Measurements from ENCODE around the gene VILL. TPM values are rescaled to one million over a fixed set of nuclear protein-coding genes. Genes with fewer than 3 reads are reported as not detected.

Gene VILL
- polyA plus RNA-seq, 1 of the 3 experiments (the other 2 are of a cell fraction): 8.8 TPM

GRCh38 chr3:37942646-37943045 is 47.9 kb upstream of the VILL start:
- no peaks in the 10 kb centered on the region for H4K20me1 ChIP-seq (ENCODE audit: insufficient read depth)
- H3K27me3 ChIP-seq (ENCODE audit: insufficient read depth): no peaks in the 10 kb centered on the region
- H3K9me3 ChIP-seq: no peaks in the 10 kb centered on the region
- H3K36me3 ChIP-seq (replicated peaks in 1 of 2; ENCODE audit: control insufficient read depth in 1 of 2, insufficient read depth in 2 of 2, low read length in 1 of 2): no peaks in the 10 kb centered on the region
- POLR2A ChIA-PET: no interaction called here
- peaks cover 25 to 34% of the 10 kb centered on the region in 2 experiments for H3K4me1 ChIP-seq (ENCODE audit: control insufficient read depth in 1 of 2, insufficient read depth in 2 of 2, low read depth in 1 of 2, low read length in 1 of 2)
- no peaks in the 10 kb centered on the region; the same call in none of the 2 replicates for H3K79me2 ChIP-seq (ENCODE audit: insufficient read depth)
- no peak for DNase-seq
- no peak overlapping the region for H3K4me3 ChIP-seq (ENCODE audit: low read depth in 2 of 2, low read length in 1 of 2)
- WGBS (ENCODE audit: low lambda C conversion rate): 97% methylated on average over 2 of the region's 2 CpGs
- no peak for TF ChIP-seq EZH2phosphoT487 (IDR thresholded peaks at IDR 0.05; ENCODE audit: borderline replicate concordance, low read depth)
- no peak for TF ChIP-seq YY1 (IDR thresholded peaks at IDR 0.05; ENCODE audit: low read depth)
- TF ChIP-seq TCF12 (IDR thresholded peaks at IDR 0.05): no peak
- TF ChIP-seq RCOR1 (IDR thresholded peaks at IDR 0.05; ENCODE audit: low read length): no peak
- TF ChIP-seq ELF1 (IDR thresholded peaks at IDR 0.05): no peak
- no peak for TF ChIP-seq USF2 (IDR thresholded peaks at IDR 0.05; ENCODE audit: borderline replicate concordance, low read depth, low read length)
- TF ChIP-seq TEAD4 (IDR thresholded peaks at IDR 0.05; ENCODE audit: borderline replicate concordance, insufficient read depth): no peak
- no peak for TF ChIP-seq EP300 (IDR thresholded peaks at IDR 0.05; ENCODE audit: borderline replicate concordance in 1 of 2, low read depth in 1 of 2, low read length in 1 of 2)
- no peak for TF ChIP-seq MEF2A (IDR thresholded peaks at IDR 0.05; ENCODE audit: borderline replicate concordance, low read depth)
- TF ChIP-seq FOXM1 (IDR thresholded peaks at IDR 0.05; ENCODE audit: low read depth): no peak
- TF ChIP-seq, protein P1, sequence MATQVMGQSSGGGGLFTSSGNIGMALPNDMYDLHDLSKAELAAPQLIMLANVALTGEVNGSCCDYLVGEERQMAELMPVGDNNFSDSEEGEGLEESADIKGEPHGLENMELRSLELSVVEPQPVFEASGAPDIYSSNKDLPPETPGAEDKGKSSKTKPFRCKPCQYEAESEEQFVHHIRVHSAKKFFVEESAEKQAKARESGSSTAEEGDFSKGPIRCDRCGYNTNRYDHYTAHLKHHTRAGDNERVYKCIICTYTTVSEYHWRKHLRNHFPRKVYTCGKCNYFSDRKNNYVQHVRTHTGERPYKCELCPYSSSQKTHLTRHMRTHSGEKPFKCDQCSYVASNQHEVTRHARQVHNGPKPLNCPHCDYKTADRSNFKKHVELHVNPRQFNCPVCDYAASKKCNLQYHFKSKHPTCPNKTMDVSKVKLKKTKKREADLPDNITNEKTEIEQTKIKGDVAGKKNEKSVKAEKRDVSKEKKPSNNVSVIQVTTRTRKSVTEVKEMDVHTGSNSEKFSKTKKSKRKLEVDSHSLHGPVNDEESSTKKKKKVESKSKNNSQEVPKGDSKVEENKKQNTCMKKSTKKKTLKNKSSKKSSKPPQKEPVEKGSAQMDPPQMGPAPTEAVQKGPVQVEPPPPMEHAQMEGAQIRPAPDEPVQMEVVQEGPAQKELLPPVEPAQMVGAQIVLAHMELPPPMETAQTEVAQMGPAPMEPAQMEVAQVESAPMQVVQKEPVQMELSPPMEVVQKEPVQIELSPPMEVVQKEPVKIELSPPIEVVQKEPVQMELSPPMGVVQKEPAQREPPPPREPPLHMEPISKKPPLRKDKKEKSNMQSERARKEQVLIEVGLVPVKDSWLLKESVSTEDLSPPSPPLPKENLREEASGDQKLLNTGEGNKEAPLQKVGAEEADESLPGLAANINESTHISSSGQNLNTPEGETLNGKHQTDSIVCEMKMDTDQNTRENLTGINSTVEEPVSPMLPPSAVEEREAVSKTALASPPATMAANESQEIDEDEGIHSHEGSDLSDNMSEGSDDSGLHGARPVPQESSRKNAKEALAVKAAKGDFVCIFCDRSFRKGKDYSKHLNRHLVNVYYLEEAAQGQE (IDR thresholded peaks at IDR 0.05; ENCODE audit: low read depth, low read length): no peak
- H3K4me2 ChIP-seq: no peak overlapping the region
- CTCF ChIA-PET: interaction anchor here (1.2 kb wide), 1 partner anchor 32 kb away, joined by 3 read pairs; no protein-coding TSS in a partner anchor
- H3K27ac ChIP-seq (ENCODE audit: low read depth in 2 of 2, low read length in 1 of 2): no peak overlapping the region
- no peaks in the 10 kb centered on the region for H3K9me2 ChIP-seq
- no peak overlapping the region for H2AFZ ChIP-seq (ENCODE audit: low read depth)
- no peak overlapping the region for H3K9ac ChIP-seq
- peaks cover 14% of the 10 kb centered on the region for H3F3A ChIP-seq (replicated peaks; ENCODE audit: insufficient read depth)

GRCh38 chr3:37943126-37943525 is 47.5 kb upstream of the VILL start:
- TF ChIP-seq, protein P1 (IDR thresholded peaks at IDR 0.05; ENCODE audit: low read depth, low read length): no peak
- TF ChIP-seq USF2 (IDR thresholded peaks at IDR 0.05; ENCODE audit: borderline replicate concordance, low read depth, low read length) (no peak), ELF1 (IDR thresholded peaks at IDR 0.05) (no peak), RCOR1 (IDR thresholded peaks at IDR 0.05; ENCODE audit: low read length) (no peak), TEAD4 (IDR thresholded peaks at IDR 0.05; ENCODE audit: borderline replicate concordance, insufficient read depth) (no peak), SIN3A (IDR thresholded peaks at IDR 0.05; ENCODE audit: borderline replicate concordance, low read depth, low read length) (no peak)
- Histone ChIP-seq H3K4me2 (no peak overlapping the region), H3K9ac (no peak overlapping the region), H3K27ac (ENCODE audit: low read depth in 2 of 2, low read length in 1 of 2) (no peak overlapping the region), H3K9me3 (no peaks in the 10 kb centered on the region), H3K79me2 (ENCODE audit: insufficient read depth) (peaks cover 3% of the 10 kb centered on the region), H3K4me1 (ENCODE audit: control insufficient read depth in 1 of 2, insufficient read depth in 2 of 2, low read depth in 1 of 2, low read length in 1 of 2) (peaks cover 25 to 34% of the 10 kb centered on the region in 2 experiments), H3K4me3 (ENCODE audit: low read depth in 2 of 2, low read length in 1 of 2) (no peak overlapping the region), H3K27me3 (ENCODE audit: insufficient read depth) (no peaks in the 10 kb centered on the region), H3K36me3 (replicated peaks in 1 of 2; ENCODE audit: control insufficient read depth in 1 of 2, insufficient read depth in 2 of 2, low read length in 1 of 2) (peaks cover 0 to under 1% of the 10 kb centered on the region in 2 experiments), H4K20me1 (ENCODE audit: insufficient read depth) (no peaks in the 10 kb centered on the region), H3K9me2 (no peaks in the 10 kb centered on the region), H2AFZ (ENCODE audit: low read depth) (no peak overlapping the region), H3F3A (replicated peaks; ENCODE audit: insufficient read depth) (peaks cover 14% of the 10 kb centered on the region)
- WGBS (ENCODE audit: low lambda C conversion rate): 97% methylated on average over 4 of the region's 4 CpGs
- ChIA-PET POLR2A (no interaction called here), CTCF (no interaction called here)
- no peak for DNase-seq

Data from SK-N-SH (cell line).